ENCODE data around the gene GPSM3.

Gene GPSM3

GRCh38 chr6:32195652-32195901, 3.1 kb upstream of the GPSM3 start:
- peak; percentile 15; the same call in 1 of the 2 replicates for TF ChIP-seq CTCF (IDR thresholded peaks at IDR 0.05; ENCODE audit: borderline replicate concordance, insufficient read depth, low read depth, low read length)
- no peak overlapping the region for H3K4me3 ChIP-seq (ENCODE audit: low read depth, low read length)

GRCh38 chr6:32194825-32195651, 2.6 kb upstream of the GPSM3 start:
- peak; percentile 49; the same call in 1 of the 2 replicates for TF ChIP-seq CTCF (IDR thresholded peaks at IDR 0.05; ENCODE audit: borderline replicate concordance, insufficient read depth, low read depth, low read length)
- H3K4me3 ChIP-seq (ENCODE audit: low read depth, low read length), result peak overlapping the region; percentile 0

- H3K4me3 ChIP-seq (ENCODE audit: low read depth, low read length), result no peak overlapping the region
- TF ChIP-seq CTCF (IDR thresholded peaks at IDR 0.05; ENCODE audit: borderline replicate concordance, insufficient read depth, low read depth, low read length), result no peak
Observed at GRCh38 chr6:32194388-32194787, 1.9 kb upstream of the GPSM3 start.

- H3K4me3 ChIP-seq (ENCODE audit: low read depth, low read length), result peak overlapping the region; percentile 76
Observed at GRCh38 chr6:32193096-32193495, 653 bp upstream of the GPSM3 start.

- TF ChIP-seq CTCF (IDR thresholded peaks at IDR 0.05; ENCODE audit: borderline replicate concordance, insufficient read depth, low read depth, low read length), result no peak
- peak overlapping the region; percentile 76 for H3K4me3 ChIP-seq (ENCODE audit: low read depth, low read length)
Observed at GRCh38 chr6:32191696-32192607, 491 bp downstream of the GPSM3 start.

GRCh38 chr6:32190911-32191677, 1.3 kb downstream of the GPSM3 start:
- TF ChIP-seq CTCF (IDR thresholded peaks at IDR 0.05; ENCODE audit: borderline replicate concordance, insufficient read depth, low read depth, low read length), result no peak
- H3K4me3 ChIP-seq (ENCODE audit: low read depth, low read length), result peak overlapping the region; percentile 76

Measured in GM12875 (cell line).